IMR-90 (cell line): Measurements from ENCODE around the gene SS18L1.

Experiments
- BHLHE40 ChIP-seq: fragments of 150-350 bp; IDR thresholded peaks from 2 replicates; pipeline ENCODE4 v1.6.1; 2016; ENCODE audit warnings: mild to moderate bottlenecking, low read depth, low read length
- CEBPB ChIP-seq: IDR thresholded peaks from 2 replicates; pipeline ENCODE4 v1.6.1; 2012; ENCODE audit warnings: low read depth, low read length, improper control_type of control experiment
- CHD1 ChIP-seq: IDR thresholded peaks from 2 replicates; pipeline ENCODE4 v1.6.1; 2012; ENCODE audit warnings: low read depth, low read length, improper control_type of control experiment
- CTCF ChIP-seq: conservative IDR thresholded peaks from 2 replicates; pipeline ENCODE4 v1.5.1; 2012; ENCODE audit warnings: mild to moderate bottlenecking, low read depth, low read length, improper control_type of control experiment
- FOS ChIP-seq: fragments of 150-350 bp; IDR thresholded peaks from 2 replicates; pipeline ENCODE4 v1.6.1; 2016; ENCODE audit warnings: low read depth, low read length
- MXI1 ChIP-seq: IDR thresholded peaks from 2 replicates; pipeline ENCODE4 v1.6.1; 2012; ENCODE audit warnings: low read depth, mild to moderate bottlenecking, low read length, moderate library complexity, borderline replicate concordance
- POLR2A ChIP-seq: IDR thresholded peaks from 2 replicates; pipeline ENCODE4 v1.6.1; 2012; ENCODE audit warnings: mild to moderate bottlenecking, low read depth, low read length
- RAD21 ChIP-seq: IDR thresholded peaks from 2 replicates; pipeline ENCODE4 v1.6.1; 2012; ENCODE audit warnings: low read length, improper control_type of control experiment
- RCOR1 ChIP-seq: IDR thresholded peaks from 2 replicates; pipeline ENCODE4 v1.6.1; 2012; ENCODE audit warnings: mild to moderate bottlenecking, low read length, improper control_type of control experiment; ENCODE audit not compliant: insufficient replicate concordance
- RFX5 ChIP-seq: IDR thresholded peaks from 2 replicates; pipeline ENCODE4 v1.8.0; 2012; ENCODE audit warnings: low read depth, mild to moderate bottlenecking, low read length, moderate library complexity
- SMC3 ChIP-seq: fragments of 150-350 bp; IDR thresholded peaks from 2 replicates; pipeline ENCODE4 v1.6.1; 2016; ENCODE audit warnings: low read depth, mild to moderate bottlenecking, antibody characterized with exemption, low read length, moderate library complexity
- USF2 ChIP-seq: fragments of 150-350 bp; IDR thresholded peaks from 2 replicates; pipeline ENCODE4 v1.6.1; 2017; ENCODE audit warnings: mild to moderate bottlenecking, antibody characterized with exemption, low read length, low read depth

GRCh38 chr20:62138912-62139311 lies 4.7 kb upstream of the SS18L1 start:
- TF ChIP-seq CTCF (no peak), CHD1 (no peak), RFX5 (no peak), RAD21 (no peak), BHLHE40 (no peak), SMC3 (no peak), CEBPB (no peak), FOS (no peak), USF2 (no peak), POLR2A (no peak), RCOR1 (no peak), MXI1 (no peak)
